IPS DF 19.7 (cell line): ENCODE data around the gene PRXL2A.
"Not testable (repeated sequence)": the region's sequence is repeated elsewhere in the genome, so short reads cannot be mapped to it uniquely, and the experiment has no call there.

Experiments
- DNase-seq: peaks from one replicate; pipeline ENCODE4 v3.0.0-alpha.2; 2013; ENCODE audit warnings: low read depth, low spot score

Gene PRXL2A

DNA sequence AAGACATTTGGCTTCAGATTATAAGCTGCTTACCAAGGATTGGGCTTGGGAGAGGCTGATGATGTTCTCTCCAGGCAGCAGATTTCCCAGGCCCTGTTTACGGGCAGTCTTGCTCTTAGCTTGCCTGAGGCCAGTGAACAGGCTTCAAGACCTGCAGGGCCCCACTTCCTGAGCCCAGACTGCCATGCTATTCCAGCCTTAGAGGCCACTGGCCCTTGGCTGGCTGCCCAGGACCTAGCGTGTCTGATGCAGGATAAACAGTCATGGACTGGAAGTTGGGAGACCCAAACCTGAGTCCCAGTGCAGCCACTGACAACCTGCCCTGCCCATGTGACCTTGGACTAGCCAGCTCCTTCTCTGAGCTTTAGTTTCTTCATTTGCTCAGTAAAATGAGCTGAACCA lies 2.9 kb downstream of the PRXL2A start:
- DNase-seq = no peak

GRCh38 chr10:80411681-80412220 lies 3.4 kb downstream of the PRXL2A start:
- no peak for DNase-seq

GRCh38 chr10:80412486-80412885 lies 4.1 kb downstream of the PRXL2A start:
- no peak for DNase-seq

GRCh38 chr10:80413271-80413996 lies 5.1 kb downstream of the PRXL2A start:
- no peak for DNase-seq

DNA sequence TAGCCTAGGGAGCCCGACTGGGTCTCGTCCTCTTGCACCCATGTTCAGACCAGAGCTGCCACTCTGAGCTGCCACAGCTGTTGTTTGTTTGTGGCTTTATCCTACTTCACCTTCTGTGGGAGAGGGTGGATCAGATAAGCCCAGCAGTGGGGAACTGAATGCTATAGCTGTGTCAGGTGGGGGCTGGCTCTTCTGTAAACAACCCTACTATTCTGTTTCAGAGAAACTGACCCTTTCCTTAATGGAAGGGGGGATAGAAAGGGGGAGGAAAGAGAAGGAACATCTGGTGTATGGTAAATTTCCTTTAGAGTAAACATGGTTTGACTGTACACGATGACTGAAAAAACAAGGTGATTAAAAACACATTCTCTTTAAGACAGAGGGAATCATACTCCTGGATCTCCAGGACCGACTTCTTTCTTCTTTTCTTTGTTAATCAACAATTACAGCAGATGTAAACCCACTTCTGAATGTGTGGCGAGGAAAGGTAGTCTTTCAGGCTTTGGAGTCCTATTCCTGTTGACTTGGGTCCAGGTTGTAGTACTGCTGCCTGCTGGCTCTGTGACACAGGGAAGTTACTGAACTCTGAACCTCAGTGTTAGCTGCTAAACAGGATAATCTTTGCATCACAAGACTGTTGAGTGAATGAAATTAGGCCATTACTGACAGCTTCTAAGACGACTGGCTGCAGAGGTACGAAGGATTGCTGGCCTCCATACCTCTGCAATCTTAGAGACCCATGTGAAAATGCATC lies 6.0 kb downstream of the PRXL2A start:
- DNase-seq = no peak

DNA sequence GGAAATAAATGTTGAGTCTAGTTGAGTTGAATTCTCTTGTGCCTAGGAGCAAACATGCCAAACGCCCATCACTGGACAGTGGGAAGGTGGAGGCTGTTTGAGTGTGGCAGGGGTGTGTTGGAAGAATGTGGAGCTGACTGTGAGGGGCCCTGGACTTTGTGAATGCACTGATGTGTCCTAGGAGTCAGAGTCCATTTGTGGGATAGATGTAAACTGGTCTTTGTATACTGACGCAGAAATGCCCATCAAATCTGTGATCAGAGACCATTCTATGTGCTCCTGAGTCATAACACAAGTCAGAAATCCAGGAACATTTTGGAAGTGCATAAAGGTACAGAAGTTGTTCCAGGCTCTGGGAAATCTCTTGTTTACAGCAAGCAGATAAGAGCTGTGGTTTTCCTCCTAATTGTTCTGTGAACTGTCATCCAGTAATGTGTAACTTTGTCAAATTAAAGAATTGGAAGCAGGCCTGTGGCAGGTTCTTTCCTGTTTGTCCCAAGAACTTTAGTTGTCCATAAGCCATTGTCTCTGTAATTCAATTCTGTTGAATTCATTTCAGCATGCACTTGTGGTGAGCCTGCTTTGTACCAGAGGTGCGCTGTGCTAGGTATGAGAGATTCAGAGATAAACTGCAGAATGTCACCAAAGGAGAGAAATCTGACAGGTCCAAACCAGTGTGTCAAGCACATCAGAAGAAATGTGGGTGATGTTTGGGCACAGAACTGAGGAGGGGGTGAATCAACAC lies 7.6 kb downstream of the PRXL2A start:
- no peak for DNase-seq

- DNase-seq = no peak
Measured at GRCh38 chr10:80416479-80417098, 8.2 kb downstream of the PRXL2A start.

- not testable (repeated sequence) for DNase-seq
Measured at GRCh38 chr10:80417256-80417655, 8.9 kb downstream of the PRXL2A start.

- DNase-seq = no peak
Measured at GRCh38 chr10:80421050-80421706, 12.8 kb downstream of the PRXL2A start.

DNA sequence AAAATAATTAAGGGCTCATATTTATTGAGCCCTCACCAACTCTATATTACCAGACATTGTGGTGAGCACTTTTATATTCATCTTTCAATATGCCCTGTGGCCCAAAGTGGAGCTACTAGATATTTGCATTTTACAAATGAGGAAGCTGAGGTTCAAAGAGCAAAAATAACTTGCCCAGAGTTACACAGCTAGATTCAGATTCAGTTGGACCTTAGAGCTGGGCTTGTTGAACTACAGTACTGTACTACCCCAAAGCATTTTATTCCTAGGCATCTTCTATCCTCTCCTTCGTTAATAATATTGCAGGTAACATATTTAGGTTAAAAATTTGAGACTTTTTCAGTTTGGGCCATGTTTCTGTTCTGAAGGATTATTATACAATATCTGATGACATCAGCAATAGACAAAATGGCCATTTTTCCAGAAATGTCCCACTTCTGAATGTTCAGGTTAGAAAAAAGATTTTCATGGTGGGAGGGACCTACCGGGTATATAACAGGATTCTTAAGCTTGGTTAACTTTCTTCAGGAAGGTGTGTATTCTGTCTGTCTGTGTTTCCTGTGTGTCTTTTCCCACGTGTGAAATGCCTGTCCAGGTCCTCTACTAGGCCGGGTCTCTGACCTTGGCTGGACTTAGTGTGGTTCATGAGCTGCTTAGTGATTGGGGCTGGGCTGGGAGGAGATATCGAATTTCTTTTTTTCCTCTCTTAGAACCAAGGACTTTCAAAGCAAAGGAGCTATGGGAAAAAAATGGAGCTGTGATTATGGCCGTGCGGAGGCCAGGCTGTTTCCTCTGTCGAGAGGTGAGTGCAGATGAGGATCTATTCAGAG lies 13.6 kb downstream of the PRXL2A start:
- DNase-seq = no peak

DNA sequence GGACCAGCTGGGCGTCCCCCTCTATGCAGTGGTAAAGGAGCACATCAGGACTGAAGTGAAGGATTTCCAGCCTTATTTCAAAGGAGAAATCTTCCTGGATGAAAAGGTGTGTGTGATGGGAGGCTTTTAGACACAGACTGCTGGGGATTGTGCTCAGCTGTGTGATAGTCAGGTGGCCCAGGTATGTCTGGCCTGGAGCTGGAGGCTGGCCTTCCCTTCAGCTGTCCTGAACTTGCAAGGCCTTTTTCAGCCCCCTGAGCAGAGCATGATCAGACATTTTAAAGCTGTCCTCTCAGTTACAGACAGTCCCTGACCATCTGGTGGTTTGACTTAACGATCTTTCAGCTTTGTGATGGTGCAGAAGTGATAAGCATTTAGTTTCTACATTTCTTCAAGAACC lies 17.6 kb downstream of the PRXL2A start:
- DNase-seq = no peak

GRCh38 chr10:80427541-80427940 lies 19.2 kb downstream of the PRXL2A start:
- no peak for DNase-seq

DNA sequence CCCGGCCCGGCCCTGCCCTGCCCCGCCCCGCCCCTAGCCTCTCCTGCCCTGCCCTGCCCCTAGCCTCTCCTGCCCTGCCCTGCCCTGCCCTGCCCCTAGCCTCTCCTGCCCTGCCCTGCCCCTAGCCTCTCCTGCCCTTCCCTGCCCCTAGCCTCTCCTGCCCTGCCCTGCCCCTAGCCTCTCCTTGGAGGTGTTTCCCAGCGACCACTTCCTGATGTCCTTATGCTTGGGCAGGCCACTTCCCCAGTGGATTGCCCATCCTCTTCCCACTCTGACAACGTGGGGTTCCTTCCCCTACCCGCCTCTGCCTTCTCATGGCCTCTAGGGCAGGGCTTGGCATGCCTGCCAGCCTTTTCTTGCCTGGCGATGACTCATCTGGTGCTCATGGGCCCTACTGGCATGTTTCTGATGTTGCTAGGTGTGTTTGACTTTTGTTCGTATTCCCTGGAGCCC lies 21.2 kb downstream of the PRXL2A start:
- no peak for DNase-seq

GRCh38 chr10:80433134-80433533 lies 24.8 kb downstream of the PRXL2A start:
- no peak for DNase-seq

DNA sequence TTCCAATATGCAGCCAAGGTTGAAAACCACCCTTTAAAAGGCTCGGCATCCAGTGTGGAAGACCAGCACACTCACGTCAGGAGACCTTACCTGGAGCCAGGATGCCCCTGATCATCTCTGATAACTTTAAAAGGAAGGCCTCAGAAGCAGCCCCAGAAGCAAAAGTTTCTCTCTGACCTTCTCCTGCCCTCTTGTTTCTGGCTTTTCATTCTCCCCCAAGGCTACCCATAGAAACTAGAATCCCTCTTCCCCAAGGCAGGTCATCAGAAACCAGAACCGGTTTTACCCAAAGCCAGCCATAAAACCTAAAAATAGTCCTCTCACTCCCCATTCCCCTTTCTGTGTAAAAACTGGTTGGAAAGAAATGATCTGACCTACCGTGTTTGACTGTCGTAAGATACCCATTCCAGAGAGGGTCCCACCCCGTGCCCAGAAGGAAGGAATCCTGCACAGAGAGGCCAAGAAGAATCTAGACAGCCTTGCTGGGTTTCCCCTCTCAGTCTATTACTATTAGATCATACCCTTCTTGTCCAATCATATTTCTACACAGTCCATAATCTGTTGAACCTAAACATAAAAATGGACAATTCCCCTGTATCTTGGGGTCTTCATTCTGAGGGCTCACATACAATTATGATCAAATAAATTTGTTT lies 28.2 kb downstream of the PRXL2A start:
- DNase-seq = no peak

- no peak for DNase-seq
Measured at GRCh38 chr10:80437227-80437626, 28.9 kb downstream of the PRXL2A start.

DNA sequence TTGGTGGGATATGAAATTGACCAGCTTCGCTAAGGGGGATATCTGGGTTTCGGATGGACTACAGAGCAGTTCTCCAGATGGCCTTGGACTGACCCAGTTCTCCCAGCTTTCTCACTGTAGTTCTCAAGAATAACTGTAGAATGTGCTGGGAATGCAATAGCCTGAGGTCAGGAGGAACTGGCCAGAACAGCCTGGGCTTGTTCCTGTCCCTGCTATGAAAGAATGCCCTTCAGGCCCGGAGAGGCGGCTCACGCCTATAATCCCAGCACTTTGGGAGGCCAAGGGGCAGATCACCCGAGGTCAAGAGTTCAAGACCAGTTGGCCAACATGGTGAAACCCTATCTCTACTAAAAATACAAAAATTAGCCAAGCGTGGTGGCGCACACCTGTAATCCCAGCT lies 33.5 kb downstream of the PRXL2A start:
- no peak for DNase-seq

- DNase-seq = no peak
Measured at GRCh38 chr10:80442879-80443278, 34.5 kb downstream of the PRXL2A start.

DNA sequence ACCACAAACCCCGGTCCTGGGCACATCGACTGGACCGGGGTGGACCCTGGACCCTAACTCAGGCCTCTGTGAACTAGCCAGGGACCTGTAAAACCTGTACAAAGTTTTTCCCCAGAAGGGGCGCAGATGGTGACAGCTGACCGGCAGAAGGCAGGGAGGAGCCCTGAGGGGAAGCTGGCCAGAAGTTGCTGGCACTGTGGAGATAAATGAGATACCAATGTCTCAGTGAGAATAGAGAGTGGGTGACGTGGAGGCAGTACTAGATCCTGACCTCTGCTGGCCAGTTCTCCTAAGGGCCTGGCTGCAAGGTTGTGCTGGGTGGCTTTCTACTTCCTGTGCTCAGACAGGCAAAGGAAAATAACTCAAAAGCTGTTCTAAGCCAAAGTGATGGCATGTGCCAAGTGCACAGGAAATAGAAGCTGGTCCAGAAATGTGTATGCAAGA lies 35.2 kb downstream of the PRXL2A start:
- no peak for DNase-seq

GRCh38 chr10:80444124-80444523 lies 35.8 kb downstream of the PRXL2A start:
- no peak for DNase-seq
